WTC11 (cell line): ENCODE results near the gene RRAS. TPM values are rescaled to one million over a fixed set of nuclear protein-coding genes. Genes with fewer than 3 reads are reported as not detected.

ENCODE experiments used
- ATF1 ChIP-seq: sonication (generic); formaldehyde crosslinking; IDR thresholded peaks from 2 replicates; pipeline ENCODE4 v1.8.1; 2023; ENCODE audit warnings: mild to moderate bottlenecking, moderate library complexity, missing genetic modification reagents
- ELF4 ChIP-seq: sonication (generic); formaldehyde crosslinking; IDR thresholded peaks from 2 replicates; pipeline ENCODE4 v1.8.1; 2022; ENCODE audit warnings: low read depth, mild to moderate bottlenecking, moderate library complexity, missing genetic modification reagents
- ETV6 ChIP-seq: sonication (generic); formaldehyde crosslinking; IDR thresholded peaks from 2 replicates; pipeline ENCODE4 v1.8.1; 2022; ENCODE audit warnings: mild to moderate bottlenecking, missing genetic modification reagents
- FOXP1 ChIP-seq: sonication (generic); formaldehyde crosslinking; IDR thresholded peaks from 2 replicates; pipeline ENCODE4 v1.8.0; 2022; ENCODE audit warnings: missing genetic modification reagents, mild to moderate bottlenecking, moderate library complexity, borderline replicate concordance
- GRHL2 ChIP-seq: fragments of 250-450 bp; sonication (Bioruptor Pico); IDR thresholded peaks from 2 replicates; pipeline ENCODE4 v1.8.0; 2022; ENCODE audit warnings: mild to moderate bottlenecking, moderate library complexity; ENCODE audit not compliant: insufficient replicate concordance, severe bottlenecking
- HMGA2 ChIP-seq: fragments of 250-450 bp; sonication (Bioruptor Pico); IDR thresholded peaks from 2 replicates; pipeline ENCODE4 v1.4.0; 2021; ENCODE audit warnings: mild to moderate bottlenecking, moderate library complexity
- MXD4 ChIP-seq: fragments of 250-450 bp; sonication (Bioruptor Pico); IDR thresholded peaks from 2 replicates; pipeline ENCODE4 v1.8.0; 2021; ENCODE audit warnings: mild to moderate bottlenecking, moderate library complexity, borderline replicate concordance
- SMAD3 ChIP-seq: sonication (generic); formaldehyde crosslinking; IDR thresholded peaks from 2 replicates; pipeline ENCODE4 v1.8.0; 2022; ENCODE audit warnings: missing genetic modification reagents, mild to moderate bottlenecking, borderline replicate concordance
- SP1 ChIP-seq: sonication (generic); formaldehyde crosslinking; conservative IDR thresholded peaks from 2 replicates; pipeline ENCODE4 v1.8.1; 2022; ENCODE audit warnings: missing genetic modification reagents
- TCF7 ChIP-seq: sonication (generic); formaldehyde crosslinking; IDR thresholded peaks from 2 replicates; pipeline ENCODE4 v1.8.0; 2022; ENCODE audit warnings: mild to moderate bottlenecking, low read depth, missing genetic modification reagents, moderate library complexity
- TEAD4 ChIP-seq: sonication (generic); formaldehyde crosslinking; IDR thresholded peaks from 2 replicates; pipeline ENCODE4 v1.8.0; 2022; ENCODE audit warnings: mild to moderate bottlenecking, missing genetic modification reagents
- TP53 ChIP-seq: sonication (generic); formaldehyde crosslinking; IDR thresholded peaks from 2 replicates; pipeline ENCODE4 v1.8.1; 2023; ENCODE audit warnings: mild to moderate bottlenecking, missing genetic modification reagents
- ZNF219 ChIP-seq: sonication (generic); formaldehyde crosslinking; IDR thresholded peaks from 2 replicates; pipeline ENCODE4 v1.8.0; 2023; ENCODE audit warnings: missing genetic modification reagents, mild to moderate bottlenecking, borderline replicate concordance
- ZNF416 ChIP-seq: fragments of 250-450 bp; sonication (Bioruptor Pico); IDR thresholded peaks from 2 replicates; pipeline ENCODE4 v1.9.0; 2021; ENCODE audit warnings: mild to moderate bottlenecking, inconsistent platforms
- ZNF423 ChIP-seq: fragments of 250-450 bp; sonication (Bioruptor Pico); IDR thresholded peaks from 2 replicates; pipeline ENCODE4 v2.1.2; 2022; ENCODE audit warnings: mild to moderate bottlenecking, moderate library complexity
- total RNA-seq: library from RNA; stranded (reverse); gene quantifications from 3 replicates; pipeline ENCODE4 v1.2.3, GENCODE V29; 2021
- TF ChIP-seq, protein P1 (sequence below): sonication (generic); formaldehyde crosslinking; IDR thresholded peaks from 2 replicates; pipeline ENCODE4 v1.8.0; 2022; ENCODE audit warnings: missing genetic modification reagents
- TF ChIP-seq, protein P2 (sequence below): sonication (generic); formaldehyde crosslinking; IDR thresholded peaks from 2 replicates; pipeline ENCODE4 v1.8.0; 2022; ENCODE audit warnings: mild to moderate bottlenecking, missing genetic modification reagents
- TF ChIP-seq, protein P3 (sequence below): sonication (generic); formaldehyde crosslinking; IDR thresholded peaks from 2 replicates; pipeline ENCODE4 v1.8.1; 2022; ENCODE audit warnings: low read depth, missing genetic modification reagents, borderline replicate concordance
- TF ChIP-seq, protein P4 (sequence below): fragments of 250-450 bp; sonication (Bioruptor Pico); IDR thresholded peaks from 2 replicates; pipeline ENCODE4 v1.9.0; 2021; ENCODE audit warnings: mild to moderate bottlenecking, borderline replicate concordance
- TF ChIP-seq, protein P5 (sequence below): fragments of 250-450 bp; sonication (Bioruptor Pico); IDR thresholded peaks from 2 replicates; pipeline ENCODE4 v2.1.2; 2022; ENCODE audit warnings: mild to moderate bottlenecking, moderate library complexity
- TF ChIP-seq, protein P6 (sequence below): fragments of 250-450 bp; sonication (Bioruptor Pico); IDR thresholded peaks from 2 replicates; pipeline ENCODE4 v1.8.0; 2021; ENCODE audit warnings: mild to moderate bottlenecking
- TF ChIP-seq, protein P7 (sequence below): sonication (generic); formaldehyde crosslinking; IDR thresholded peaks from 2 replicates; pipeline ENCODE4 v1.8.1; 2023; ENCODE audit warnings: mild to moderate bottlenecking, missing genetic modification reagents, borderline replicate concordance

RRAS gene
- total RNA-seq, 1 experiment from 2014 or later: 11.4 TPM

DNA sequence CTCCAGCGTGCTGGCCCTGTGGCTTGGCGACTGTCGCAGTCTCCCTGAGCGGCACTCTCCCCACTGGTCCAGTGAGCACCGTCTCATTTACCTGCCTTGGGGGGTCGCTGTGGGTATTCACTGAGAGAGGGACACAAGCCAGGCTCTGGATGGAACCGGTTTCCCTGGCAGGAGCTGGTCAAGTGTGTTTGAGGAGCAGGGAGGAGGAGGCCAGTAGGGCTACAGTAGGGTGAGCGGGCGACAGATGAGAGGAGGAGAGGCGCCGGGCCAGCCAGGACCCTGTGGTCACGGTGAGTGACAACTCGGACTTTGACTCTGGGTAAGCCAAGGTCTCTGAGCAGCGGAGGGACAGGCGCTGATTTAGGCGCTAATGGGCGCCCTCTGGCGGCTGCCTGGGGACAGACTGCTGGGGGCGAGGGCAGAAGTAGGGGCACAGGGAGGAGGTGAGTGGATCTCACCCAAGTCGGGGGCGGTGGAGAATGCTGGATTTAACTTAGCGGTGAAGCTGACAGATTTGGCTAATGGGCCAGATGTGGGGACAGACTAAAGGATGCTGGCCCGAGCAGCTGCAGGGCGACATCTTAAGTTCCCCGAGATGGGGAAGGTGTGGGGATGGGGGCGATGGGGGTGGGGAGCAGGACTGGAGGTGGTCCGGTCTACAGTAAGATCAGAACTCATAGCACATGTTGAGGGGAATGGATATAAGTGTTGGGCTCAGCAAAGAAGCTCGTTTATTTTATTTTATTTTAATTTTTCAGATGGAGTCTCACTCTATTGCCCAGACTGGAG lies 32.4 kb upstream of the RRAS start (continued):
- TF ChIP-seq, protein P1, sequence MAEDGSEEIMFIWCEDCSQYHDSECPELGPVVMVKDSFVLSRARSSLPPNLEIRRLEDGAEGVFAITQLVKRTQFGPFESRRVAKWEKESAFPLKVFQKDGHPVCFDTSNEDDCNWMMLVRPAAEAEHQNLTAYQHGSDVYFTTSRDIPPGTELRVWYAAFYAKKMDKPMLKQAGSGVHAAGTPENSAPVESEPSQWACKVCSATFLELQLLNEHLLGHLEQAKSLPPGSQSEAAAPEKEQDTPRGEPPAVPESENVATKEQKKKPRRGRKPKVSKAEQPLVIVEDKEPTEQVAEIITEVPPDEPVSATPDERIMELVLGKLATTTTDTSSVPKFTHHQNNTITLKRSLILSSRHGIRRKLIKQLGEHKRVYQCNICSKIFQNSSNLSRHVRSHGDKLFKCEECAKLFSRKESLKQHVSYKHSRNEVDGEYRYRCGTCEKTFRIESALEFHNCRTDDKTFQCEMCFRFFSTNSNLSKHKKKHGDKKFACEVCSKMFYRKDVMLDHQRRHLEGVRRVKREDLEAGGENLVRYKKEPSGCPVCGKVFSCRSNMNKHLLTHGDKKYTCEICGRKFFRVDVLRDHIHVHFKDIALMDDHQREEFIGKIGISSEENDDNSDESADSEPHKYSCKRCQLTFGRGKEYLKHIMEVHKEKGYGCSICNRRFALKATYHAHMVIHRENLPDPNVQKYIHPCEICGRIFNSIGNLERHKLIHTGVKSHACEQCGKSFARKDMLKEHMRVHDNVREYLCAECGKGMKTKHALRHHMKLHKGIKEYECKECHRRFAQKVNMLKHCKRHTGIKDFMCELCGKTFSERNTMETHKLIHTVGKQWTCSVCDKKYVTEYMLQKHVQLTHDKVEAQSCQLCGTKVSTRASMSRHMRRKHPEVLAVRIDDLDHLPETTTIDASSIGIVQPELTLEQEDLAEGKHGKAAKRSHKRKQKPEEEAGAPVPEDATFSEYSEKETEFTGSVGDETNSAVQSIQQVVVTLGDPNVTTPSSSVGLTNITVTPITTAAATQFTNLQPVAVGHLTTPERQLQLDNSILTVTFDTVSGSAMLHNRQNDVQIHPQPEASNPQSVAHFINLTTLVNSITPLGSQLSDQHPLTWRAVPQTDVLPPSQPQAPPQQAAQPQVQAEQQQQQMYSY (CRISPR knock-in tag): no peak
- TF ChIP-seq, protein P2, sequence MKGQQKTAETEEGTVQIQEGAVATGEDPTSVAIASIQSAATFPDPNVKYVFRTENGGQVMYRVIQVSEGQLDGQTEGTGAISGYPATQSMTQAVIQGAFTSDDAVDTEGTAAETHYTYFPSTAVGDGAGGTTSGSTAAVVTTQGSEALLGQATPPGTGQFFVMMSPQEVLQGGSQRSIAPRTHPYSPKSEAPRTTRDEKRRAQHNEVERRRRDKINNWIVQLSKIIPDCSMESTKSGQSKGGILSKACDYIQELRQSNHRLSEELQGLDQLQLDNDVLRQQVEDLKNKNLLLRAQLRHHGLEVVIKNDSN (CRISPR knock-in tag): no peak
- TF ChIP-seq GRHL2 (no peak), TCF7 (CRISPR knock-in tag) (no peak), ZNF423 (CRISPR knock-in tag) (no peak), HMGA2 (CRISPR knock-in tag) (no peak), TEAD4 (CRISPR knock-in tag) (no peak), TP53 (CRISPR knock-in tag) (no peak), ZNF416 (CRISPR knock-in tag) (0 out of 2 replicates have a peak, but pooled peaks have one; percentile 7), ETV6 (CRISPR knock-in tag) (no peak), FOXP1 (CRISPR knock-in tag) (peak; percentile 78), ATF1 (no peak), ZNF219 (no peak), SP1 (CRISPR knock-in tag) (0 out of 2 replicates have a peak, but pooled peaks have one; percentile 43), SMAD3 (CRISPR knock-in tag) (no peak), ELF4 (no peak), MXD4 (CRISPR knock-in tag) (no peak)
- TF ChIP-seq, protein P3, sequence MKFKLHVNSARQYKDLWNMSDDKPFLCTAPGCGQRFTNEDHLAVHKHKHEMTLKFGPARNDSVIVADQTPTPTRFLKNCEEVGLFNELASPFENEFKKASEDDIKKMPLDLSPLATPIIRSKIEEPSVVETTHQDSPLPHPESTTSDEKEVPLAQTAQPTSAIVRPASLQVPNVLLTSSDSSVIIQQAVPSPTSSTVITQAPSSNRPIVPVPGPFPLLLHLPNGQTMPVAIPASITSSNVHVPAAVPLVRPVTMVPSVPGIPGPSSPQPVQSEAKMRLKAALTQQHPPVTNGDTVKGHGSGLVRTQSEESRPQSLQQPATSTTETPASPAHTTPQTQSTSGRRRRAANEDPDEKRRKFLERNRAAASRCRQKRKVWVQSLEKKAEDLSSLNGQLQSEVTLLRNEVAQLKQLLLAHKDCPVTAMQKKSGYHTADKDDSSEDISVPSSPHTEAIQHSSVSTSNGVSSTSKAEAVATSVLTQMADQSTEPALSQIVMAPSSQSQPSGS (CRISPR knock-in tag): no peak
- TF ChIP-seq, protein P4, sequence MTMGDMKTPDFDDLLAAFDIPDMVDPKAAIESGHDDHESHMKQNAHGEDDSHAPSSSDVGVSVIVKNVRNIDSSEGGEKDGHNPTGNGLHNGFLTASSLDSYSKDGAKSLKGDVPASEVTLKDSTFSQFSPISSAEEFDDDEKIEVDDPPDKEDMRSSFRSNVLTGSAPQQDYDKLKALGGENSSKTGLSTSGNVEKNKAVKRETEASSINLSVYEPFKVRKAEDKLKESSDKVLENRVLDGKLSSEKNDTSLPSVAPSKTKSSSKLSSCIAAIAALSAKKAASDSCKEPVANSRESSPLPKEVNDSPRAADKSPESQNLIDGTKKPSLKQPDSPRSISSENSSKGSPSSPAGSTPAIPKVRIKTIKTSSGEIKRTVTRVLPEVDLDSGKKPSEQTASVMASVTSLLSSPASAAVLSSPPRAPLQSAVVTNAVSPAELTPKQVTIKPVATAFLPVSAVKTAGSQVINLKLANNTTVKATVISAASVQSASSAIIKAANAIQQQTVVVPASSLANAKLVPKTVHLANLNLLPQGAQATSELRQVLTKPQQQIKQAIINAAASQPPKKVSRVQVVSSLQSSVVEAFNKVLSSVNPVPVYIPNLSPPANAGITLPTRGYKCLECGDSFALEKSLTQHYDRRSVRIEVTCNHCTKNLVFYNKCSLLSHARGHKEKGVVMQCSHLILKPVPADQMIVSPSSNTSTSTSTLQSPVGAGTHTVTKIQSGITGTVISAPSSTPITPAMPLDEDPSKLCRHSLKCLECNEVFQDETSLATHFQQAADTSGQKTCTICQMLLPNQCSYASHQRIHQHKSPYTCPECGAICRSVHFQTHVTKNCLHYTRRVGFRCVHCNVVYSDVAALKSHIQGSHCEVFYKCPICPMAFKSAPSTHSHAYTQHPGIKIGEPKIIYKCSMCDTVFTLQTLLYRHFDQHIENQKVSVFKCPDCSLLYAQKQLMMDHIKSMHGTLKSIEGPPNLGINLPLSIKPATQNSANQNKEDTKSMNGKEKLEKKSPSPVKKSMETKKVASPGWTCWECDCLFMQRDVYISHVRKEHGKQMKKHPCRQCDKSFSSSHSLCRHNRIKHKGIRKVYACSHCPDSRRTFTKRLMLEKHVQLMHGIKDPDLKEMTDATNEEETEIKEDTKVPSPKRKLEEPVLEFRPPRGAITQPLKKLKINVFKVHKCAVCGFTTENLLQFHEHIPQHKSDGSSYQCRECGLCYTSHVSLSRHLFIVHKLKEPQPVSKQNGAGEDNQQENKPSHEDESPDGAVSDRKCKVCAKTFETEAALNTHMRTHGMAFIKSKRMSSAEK: no peak
- TF ChIP-seq, protein P5, sequence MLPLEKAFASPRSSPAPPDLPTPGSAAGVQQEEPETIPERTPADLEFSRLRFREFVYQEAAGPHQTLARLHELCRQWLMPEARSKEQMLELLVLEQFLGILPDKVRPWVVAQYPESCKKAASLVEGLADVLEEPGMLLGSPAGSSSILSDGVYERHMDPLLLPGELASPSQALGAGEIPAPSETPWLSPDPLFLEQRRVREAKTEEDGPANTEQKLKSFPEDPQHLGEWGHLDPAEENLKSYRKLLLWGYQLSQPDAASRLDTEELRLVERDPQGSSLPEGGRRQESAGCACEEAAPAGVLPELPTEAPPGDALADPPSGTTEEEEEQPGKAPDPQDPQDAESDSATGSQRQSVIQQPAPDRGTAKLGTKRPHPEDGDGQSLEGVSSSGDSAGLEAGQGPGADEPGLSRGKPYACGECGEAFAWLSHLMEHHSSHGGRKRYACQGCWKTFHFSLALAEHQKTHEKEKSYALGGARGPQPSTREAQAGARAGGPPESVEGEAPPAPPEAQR: no peak
- TF ChIP-seq, protein P6, sequence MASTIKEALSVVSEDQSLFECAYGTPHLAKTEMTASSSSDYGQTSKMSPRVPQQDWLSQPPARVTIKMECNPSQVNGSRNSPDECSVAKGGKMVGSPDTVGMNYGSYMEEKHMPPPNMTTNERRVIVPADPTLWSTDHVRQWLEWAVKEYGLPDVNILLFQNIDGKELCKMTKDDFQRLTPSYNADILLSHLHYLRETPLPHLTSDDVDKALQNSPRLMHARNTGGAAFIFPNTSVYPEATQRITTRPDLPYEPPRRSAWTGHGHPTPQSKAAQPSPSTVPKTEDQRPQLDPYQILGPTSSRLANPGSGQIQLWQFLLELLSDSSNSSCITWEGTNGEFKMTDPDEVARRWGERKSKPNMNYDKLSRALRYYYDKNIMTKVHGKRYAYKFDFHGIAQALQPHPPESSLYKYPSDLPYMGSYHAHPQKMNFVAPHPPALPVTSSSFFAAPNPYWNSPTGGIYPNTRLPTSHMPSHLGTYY (CRISPR knock-in tag): no peak
- TF ChIP-seq, protein P7, sequence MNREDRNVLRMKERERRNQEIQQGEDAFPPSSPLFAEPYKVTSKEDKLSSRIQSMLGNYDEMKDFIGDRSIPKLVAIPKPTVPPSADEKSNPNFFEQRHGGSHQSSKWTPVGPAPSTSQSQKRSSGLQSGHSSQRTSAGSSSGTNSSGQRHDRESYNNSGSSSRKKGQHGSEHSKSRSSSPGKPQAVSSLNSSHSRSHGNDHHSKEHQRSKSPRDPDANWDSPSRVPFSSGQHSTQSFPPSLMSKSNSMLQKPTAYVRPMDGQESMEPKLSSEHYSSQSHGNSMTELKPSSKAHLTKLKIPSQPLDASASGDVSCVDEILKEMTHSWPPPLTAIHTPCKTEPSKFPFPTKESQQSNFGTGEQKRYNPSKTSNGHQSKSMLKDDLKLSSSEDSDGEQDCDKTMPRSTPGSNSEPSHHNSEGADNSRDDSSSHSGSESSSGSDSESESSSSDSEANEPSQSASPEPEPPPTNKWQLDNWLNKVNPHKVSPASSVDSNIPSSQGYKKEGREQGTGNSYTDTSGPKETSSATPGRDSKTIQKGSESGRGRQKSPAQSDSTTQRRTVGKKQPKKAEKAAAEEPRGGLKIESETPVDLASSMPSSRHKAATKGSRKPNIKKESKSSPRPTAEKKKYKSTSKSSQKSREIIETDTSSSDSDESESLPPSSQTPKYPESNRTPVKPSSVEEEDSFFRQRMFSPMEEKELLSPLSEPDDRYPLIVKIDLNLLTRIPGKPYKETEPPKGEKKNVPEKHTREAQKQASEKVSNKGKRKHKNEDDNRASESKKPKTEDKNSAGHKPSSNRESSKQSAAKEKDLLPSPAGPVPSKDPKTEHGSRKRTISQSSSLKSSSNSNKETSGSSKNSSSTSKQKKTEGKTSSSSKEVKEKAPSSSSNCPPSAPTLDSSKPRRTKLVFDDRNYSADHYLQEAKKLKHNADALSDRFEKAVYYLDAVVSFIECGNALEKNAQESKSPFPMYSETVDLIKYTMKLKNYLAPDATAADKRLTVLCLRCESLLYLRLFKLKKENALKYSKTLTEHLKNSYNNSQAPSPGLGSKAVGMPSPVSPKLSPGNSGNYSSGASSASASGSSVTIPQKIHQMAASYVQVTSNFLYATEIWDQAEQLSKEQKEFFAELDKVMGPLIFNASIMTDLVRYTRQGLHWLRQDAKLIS (CRISPR knock-in tag): no peak
